Measurements from ENCODE around the gene IFNA4. TPM values are rescaled to one million over a fixed set of nuclear protein-coding genes. Genes with fewer than 3 reads are reported as not detected.
"Not testable (repeated sequence)": the region's sequence is repeated elsewhere in the genome, so short reads cannot be mapped to it uniquely, and the experiment has no call there.

The IFNA4 gene
- polyA plus RNA-seq, 1 donor from 2014 or later = not detected

- H3K27me3 ChIP-seq (ENCODE audit: insufficient read depth, low read depth, low read length) = no peaks in the 10 kb centered on the region
- no peak overlapping the region for H3K9ac ChIP-seq (ENCODE audit: low read length)
- TF ChIP-seq EP300 (conservative IDR thresholded peaks at IDR 0.05; ENCODE audit: poor library complexity, severe bottlenecking) (no peak), CTCF (IDR thresholded peaks at IDR 0.05; ENCODE audit: poor library complexity, severe bottlenecking) (no peak), EZH2 (IDR thresholded peaks at IDR 0.05; ENCODE audit: borderline replicate concordance, insufficient read depth, low read length, poor library complexity, severe bottlenecking) (no peak), MXI1 (conservative IDR thresholded peaks at IDR 0.05; ENCODE audit: poor library complexity, severe bottlenecking) (no peak), REST (IDR thresholded peaks at IDR 0.05; ENCODE audit: borderline replicate concordance) (no peak), SMC3 (conservative IDR thresholded peaks at IDR 0.05; ENCODE audit: poor library complexity) (no peak), RAD21 (conservative IDR thresholded peaks at IDR 0.05) (no peak), TAF1 (IDR thresholded peaks at IDR 0.05; ENCODE audit: low read depth) (no peak)
- H4K20me1 ChIP-seq (ENCODE audit: insufficient read depth) = no peaks in the 10 kb centered on the region
- no peaks in the 10 kb centered on the region for H3K79me2 ChIP-seq (replicated peaks; ENCODE audit: insufficient read depth, low read length)
- H2AFZ ChIP-seq (ENCODE audit: low read depth, low read length) = no peak overlapping the region
- H3F3A ChIP-seq (ENCODE audit: insufficient read depth, low read length, poor library complexity, severe bottlenecking) = no peaks in the 10 kb centered on the region
- H3K4me2 ChIP-seq (ENCODE audit: low read length) = no peak overlapping the region
- no peaks in the 10 kb centered on the region for H3K9me2 ChIP-seq (ENCODE audit: insufficient read depth, low read length)
- no peaks in the 10 kb centered on the region for H3K9me3 ChIP-seq (ENCODE audit: low read length)
- no peaks in the 10 kb centered on the region for H3K36me3 ChIP-seq (ENCODE audit: insufficient read depth, low read length)
- H3K27ac ChIP-seq (ENCODE audit: low read length) = no peak overlapping the region
- no peak overlapping the region for H3K4me3 ChIP-seq (ENCODE audit: low read length)
Observed at GRCh38 chr9:21205204-21205603, 17.8 kb upstream of the IFNA4 start.

GRCh38 chr9:21202105-21202504 is 14.7 kb upstream of the IFNA4 start, which contains the start of gene IFNA7:
IFNA7 (minus strand) TSS chr9:21202205; CDS start chr9:21202165, 40 bp downstream.
- not testable (repeated sequence) for H3K27me3 ChIP-seq (ENCODE audit: insufficient read depth, low read depth, low read length); H3K4me2 ChIP-seq (ENCODE audit: low read length); H4K20me1 ChIP-seq (ENCODE audit: insufficient read depth); H3K9me3 ChIP-seq (ENCODE audit: low read length); H3K27ac ChIP-seq (ENCODE audit: low read length); H3K79me2 ChIP-seq (replicated peaks; ENCODE audit: insufficient read depth, low read length); H3K36me3 ChIP-seq (ENCODE audit: insufficient read depth, low read length); H3K9ac ChIP-seq (ENCODE audit: low read length); H3F3A ChIP-seq (ENCODE audit: insufficient read depth, low read length, poor library complexity, severe bottlenecking); H2AFZ ChIP-seq (ENCODE audit: low read depth, low read length); H3K4me3 ChIP-seq (ENCODE audit: low read length); H3K9me2 ChIP-seq (ENCODE audit: insufficient read depth, low read length)
